GM12878 (cell line): ENCODE results near the gene YY2.

Experiments used
- CHD2 ChIP-seq: IDR thresholded peaks from 2 replicates; pipeline ENCODE4 v1.6.1; 2011; ENCODE audit warnings: low read depth, low read length, improper control_type of control experiment, borderline replicate concordance
- EGR1 ChIP-seq, 2 experiments: IDR thresholded peaks; 1 replicate in 1 of 2; 2 replicates in 1 of 2; pipeline ENCODE4 v1.6.1; 2011 to 2012; ENCODE audit warnings: low read depth in 2 of 2, low read length in 2 of 2, borderline replicate concordance in 1 of 2, mild to moderate bottlenecking in 1 of 2, moderate library complexity in 1 of 2
- ESRRA ChIP-seq: IDR thresholded peaks from 2 replicates; pipeline ENCODE4 v1.6.1; 2012; ENCODE audit warnings: mild to moderate bottlenecking, low read length, improper control_type of control experiment
- NFYB ChIP-seq: IDR thresholded peaks from 2 replicates; pipeline ENCODE4 v1.6.1; 2011; ENCODE audit warnings: low read depth, mild to moderate bottlenecking, low read length, improper control_type of control experiment, moderate library complexity; ENCODE audit not compliant: insufficient read depth
- POLR2AphosphoS5 ChIP-seq: IDR thresholded peaks from 2 replicates; pipeline ENCODE4 v1.6.1; 2011; ENCODE audit warnings: mild to moderate bottlenecking, low read length, inconsistent platforms
- SMC3 ChIP-seq: IDR thresholded peaks from 2 replicates; pipeline ENCODE4 v1.6.1; 2011; ENCODE audit warnings: low read length, improper control_type of control experiment, borderline replicate concordance
- ZNF274 ChIP-seq: IDR thresholded peaks from one replicate; pipeline ENCODE4 v1.8.0; 2011; ENCODE audit not compliant: insufficient read length, insufficient read depth
- TF ChIP-seq, protein P1 (sequence below), 3 experiments: IDR thresholded peaks in 2 of 3; conservative IDR thresholded peaks in 1 of 3; 2 replicates each; pipeline ENCODE4 v1.5.1; 2011; ENCODE audit warnings: low read depth in 3 of 3, low read length in 3 of 3, mild to moderate bottlenecking in 3 of 3, control low read depth in 2 of 3, moderate library complexity in 2 of 3, inconsistent platforms in 1 of 3, mixed read lengths in 1 of 3; ENCODE audit not compliant: control insufficient read depth in 2 of 3, insufficient read depth in 1 of 3; ENCODE audit errors: extremely low read depth in 1 of 3
- TF ChIP-seq, protein P2 (sequence below): IDR thresholded peaks from 2 replicates; pipeline ENCODE4 v1.6.1; 2011; ENCODE audit warnings: low read depth, low read length, improper control_type of control experiment, borderline replicate concordance
- TF ChIP-seq, protein P3 (sequence below): IDR thresholded peaks from 2 replicates; pipeline ENCODE4 v1.6.1; 2012; ENCODE audit warnings: mild to moderate bottlenecking, low read depth, low read length
- TF ChIP-seq, protein P4 (sequence below): fragments of 450-650 bp; IDR thresholded peaks from 2 replicates; pipeline ENCODE4 v1.6.1; 2017; ENCODE audit warnings: mild to moderate bottlenecking, low read depth, inconsistent platforms; ENCODE audit not compliant: poor library complexity, severe bottlenecking
- TF ChIP-seq, protein P5 (sequence below): IDR thresholded peaks from 2 replicates; pipeline ENCODE4 v1.6.1; 2012; ENCODE audit warnings: low read depth, low read length, improper control_type of control experiment
- TF ChIP-seq, protein P6 (sequence below): IDR thresholded peaks from 2 replicates; pipeline ENCODE4 v1.6.1; 2012; ENCODE audit warnings: low read length, inconsistent platforms

DNA sequence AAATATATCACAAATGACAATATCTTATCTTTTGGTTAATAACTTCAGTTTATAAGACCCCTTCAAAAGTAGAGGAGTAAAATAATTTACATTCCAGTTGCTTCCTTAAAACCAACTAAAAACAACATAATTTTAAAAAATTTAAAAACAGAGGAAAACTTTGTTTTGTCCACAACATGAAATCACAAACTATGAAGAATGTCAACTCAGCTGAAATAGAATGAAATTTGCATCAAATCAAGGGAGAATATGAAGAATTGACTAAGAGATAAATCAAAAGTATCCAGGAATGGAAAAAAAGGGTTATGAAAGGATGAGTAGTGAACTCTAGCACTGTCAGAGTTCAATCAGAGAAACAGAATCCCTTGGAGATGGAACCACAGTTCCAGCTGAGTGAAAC lies 2.2 kb upstream of the YY2 start:
- TF ChIP-seq NFYB (no peak), POLR2AphosphoS5 (no peak), ZNF274 (no peak), SMC3 (no peak), ESRRA (no peak), EGR1 (IDR thresholded peaks at IDR 0.05; ENCODE audit: borderline replicate concordance in 1 of 2, low read depth in 2 of 2, low read length in 2 of 2) (no peak), CHD2 (no peak)
- TF ChIP-seq, protein P1, sequence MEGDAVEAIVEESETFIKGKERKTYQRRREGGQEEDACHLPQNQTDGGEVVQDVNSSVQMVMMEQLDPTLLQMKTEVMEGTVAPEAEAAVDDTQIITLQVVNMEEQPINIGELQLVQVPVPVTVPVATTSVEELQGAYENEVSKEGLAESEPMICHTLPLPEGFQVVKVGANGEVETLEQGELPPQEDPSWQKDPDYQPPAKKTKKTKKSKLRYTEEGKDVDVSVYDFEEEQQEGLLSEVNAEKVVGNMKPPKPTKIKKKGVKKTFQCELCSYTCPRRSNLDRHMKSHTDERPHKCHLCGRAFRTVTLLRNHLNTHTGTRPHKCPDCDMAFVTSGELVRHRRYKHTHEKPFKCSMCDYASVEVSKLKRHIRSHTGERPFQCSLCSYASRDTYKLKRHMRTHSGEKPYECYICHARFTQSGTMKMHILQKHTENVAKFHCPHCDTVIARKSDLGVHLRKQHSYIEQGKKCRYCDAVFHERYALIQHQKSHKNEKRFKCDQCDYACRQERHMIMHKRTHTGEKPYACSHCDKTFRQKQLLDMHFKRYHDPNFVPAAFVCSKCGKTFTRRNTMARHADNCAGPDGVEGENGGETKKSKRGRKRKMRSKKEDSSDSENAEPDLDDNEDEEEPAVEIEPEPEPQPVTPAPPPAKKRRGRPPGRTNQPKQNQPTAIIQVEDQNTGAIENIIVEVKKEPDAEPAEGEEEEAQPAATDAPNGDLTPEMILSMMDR (IDR thresholded peaks at IDR 0.05 in 2 of 3, conservative IDR thresholded peaks at IDR 0.05 in 1 of 3; ENCODE audit: control insufficient read depth in 2 of 3, extremely low read depth in 1 of 3, insufficient read depth in 1 of 3, low read depth in 3 of 3, low read length in 3 of 3) = no peak
- TF ChIP-seq, protein P2, sequence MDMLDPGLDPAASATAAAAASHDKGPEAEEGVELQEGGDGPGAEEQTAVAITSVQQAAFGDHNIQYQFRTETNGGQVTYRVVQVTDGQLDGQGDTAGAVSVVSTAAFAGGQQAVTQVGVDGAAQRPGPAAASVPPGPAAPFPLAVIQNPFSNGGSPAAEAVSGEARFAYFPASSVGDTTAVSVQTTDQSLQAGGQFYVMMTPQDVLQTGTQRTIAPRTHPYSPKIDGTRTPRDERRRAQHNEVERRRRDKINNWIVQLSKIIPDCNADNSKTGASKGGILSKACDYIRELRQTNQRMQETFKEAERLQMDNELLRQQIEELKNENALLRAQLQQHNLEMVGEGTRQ = no peak
- TF ChIP-seq, protein P3, sequence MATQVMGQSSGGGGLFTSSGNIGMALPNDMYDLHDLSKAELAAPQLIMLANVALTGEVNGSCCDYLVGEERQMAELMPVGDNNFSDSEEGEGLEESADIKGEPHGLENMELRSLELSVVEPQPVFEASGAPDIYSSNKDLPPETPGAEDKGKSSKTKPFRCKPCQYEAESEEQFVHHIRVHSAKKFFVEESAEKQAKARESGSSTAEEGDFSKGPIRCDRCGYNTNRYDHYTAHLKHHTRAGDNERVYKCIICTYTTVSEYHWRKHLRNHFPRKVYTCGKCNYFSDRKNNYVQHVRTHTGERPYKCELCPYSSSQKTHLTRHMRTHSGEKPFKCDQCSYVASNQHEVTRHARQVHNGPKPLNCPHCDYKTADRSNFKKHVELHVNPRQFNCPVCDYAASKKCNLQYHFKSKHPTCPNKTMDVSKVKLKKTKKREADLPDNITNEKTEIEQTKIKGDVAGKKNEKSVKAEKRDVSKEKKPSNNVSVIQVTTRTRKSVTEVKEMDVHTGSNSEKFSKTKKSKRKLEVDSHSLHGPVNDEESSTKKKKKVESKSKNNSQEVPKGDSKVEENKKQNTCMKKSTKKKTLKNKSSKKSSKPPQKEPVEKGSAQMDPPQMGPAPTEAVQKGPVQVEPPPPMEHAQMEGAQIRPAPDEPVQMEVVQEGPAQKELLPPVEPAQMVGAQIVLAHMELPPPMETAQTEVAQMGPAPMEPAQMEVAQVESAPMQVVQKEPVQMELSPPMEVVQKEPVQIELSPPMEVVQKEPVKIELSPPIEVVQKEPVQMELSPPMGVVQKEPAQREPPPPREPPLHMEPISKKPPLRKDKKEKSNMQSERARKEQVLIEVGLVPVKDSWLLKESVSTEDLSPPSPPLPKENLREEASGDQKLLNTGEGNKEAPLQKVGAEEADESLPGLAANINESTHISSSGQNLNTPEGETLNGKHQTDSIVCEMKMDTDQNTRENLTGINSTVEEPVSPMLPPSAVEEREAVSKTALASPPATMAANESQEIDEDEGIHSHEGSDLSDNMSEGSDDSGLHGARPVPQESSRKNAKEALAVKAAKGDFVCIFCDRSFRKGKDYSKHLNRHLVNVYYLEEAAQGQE = no peak
- TF ChIP-seq, protein P4, sequence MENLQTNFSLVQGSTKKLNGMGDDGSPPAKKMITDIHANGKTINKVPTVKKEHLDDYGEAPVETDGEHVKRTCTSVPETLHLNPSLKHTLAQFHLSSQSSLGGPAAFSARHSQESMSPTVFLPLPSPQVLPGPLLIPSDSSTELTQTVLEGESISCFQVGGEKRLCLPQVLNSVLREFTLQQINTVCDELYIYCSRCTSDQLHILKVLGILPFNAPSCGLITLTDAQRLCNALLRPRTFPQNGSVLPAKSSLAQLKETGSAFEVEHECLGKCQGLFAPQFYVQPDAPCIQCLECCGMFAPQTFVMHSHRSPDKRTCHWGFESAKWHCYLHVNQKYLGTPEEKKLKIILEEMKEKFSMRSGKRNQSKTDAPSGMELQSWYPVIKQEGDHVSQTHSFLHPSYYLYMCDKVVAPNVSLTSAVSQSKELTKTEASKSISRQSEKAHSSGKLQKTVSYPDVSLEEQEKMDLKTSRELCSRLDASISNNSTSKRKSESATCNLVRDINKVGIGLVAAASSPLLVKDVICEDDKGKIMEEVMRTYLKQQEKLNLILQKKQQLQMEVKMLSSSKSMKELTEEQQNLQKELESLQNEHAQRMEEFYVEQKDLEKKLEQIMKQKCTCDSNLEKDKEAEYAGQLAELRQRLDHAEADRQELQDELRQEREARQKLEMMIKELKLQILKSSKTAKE = no peak
- TF ChIP-seq, protein P5, sequence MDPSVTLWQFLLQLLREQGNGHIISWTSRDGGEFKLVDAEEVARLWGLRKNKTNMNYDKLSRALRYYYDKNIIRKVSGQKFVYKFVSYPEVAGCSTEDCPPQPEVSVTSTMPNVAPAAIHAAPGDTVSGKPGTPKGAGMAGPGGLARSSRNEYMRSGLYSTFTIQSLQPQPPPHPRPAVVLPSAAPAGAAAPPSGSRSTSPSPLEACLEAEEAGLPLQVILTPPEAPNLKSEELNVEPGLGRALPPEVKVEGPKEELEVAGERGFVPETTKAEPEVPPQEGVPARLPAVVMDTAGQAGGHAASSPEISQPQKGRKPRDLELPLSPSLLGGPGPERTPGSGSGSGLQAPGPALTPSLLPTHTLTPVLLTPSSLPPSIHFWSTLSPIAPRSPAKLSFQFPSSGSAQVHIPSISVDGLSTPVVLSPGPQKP = no peak
- TF ChIP-seq, protein P6, sequence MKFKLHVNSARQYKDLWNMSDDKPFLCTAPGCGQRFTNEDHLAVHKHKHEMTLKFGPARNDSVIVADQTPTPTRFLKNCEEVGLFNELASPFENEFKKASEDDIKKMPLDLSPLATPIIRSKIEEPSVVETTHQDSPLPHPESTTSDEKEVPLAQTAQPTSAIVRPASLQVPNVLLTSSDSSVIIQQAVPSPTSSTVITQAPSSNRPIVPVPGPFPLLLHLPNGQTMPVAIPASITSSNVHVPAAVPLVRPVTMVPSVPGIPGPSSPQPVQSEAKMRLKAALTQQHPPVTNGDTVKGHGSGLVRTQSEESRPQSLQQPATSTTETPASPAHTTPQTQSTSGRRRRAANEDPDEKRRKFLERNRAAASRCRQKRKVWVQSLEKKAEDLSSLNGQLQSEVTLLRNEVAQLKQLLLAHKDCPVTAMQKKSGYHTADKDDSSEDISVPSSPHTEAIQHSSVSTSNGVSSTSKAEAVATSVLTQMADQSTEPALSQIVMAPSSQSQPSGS = no peak
